Limb (tissue), 2 donors: ENCODE data around the gene C5orf22.
"Not testable (repeated sequence)": the region's sequence is repeated elsewhere in the genome, so short reads cannot be mapped to it uniquely, and the experiment has no call there.

Source experiments
- DNase-seq, 2 donors: peaks; one replicate each; pipeline ENCODE4 v3.0.0-alpha.2; 2016; ENCODE audit errors: extremely low spot score in 2 of 2

C5orf22 gene

GRCh38 chr5:31553863-31554262 is 21.8 kb downstream of the C5orf22 start:
- DNase-seq = no peak

GRCh38 chr5:31554552-31554951 is 22.5 kb downstream of the C5orf22 start:
- DNase-seq = no peak

- DNase-seq = no peak
Observed at GRCh38 chr5:31556461-31556860, 24.4 kb downstream of the C5orf22 start.

GRCh38 chr5:31559942-31560341 is 27.8 kb downstream of the C5orf22 start:
- no peak for DNase-seq

- DNase-seq = no peak
Observed at GRCh38 chr5:31561946-31562345, 29.8 kb downstream of the C5orf22 start.

GRCh38 chr5:31563216-31563615 is 31.1 kb downstream of the C5orf22 start:
- no peak for DNase-seq

GRCh38 chr5:31566362-31566761 is 34.3 kb downstream of the C5orf22 start:
- not testable (repeated sequence) for DNase-seq

- no peak for DNase-seq
Observed at GRCh38 chr5:31568302-31568835, 36.3 kb downstream of the C5orf22 start.

- no peak for DNase-seq
Observed at GRCh38 chr5:31569068-31569467, 37.0 kb downstream of the C5orf22 start.

GRCh38 chr5:31573494-31574142 is 41.5 kb downstream of the C5orf22 start:
- DNase-seq = no peak

- DNase-seq = no peak
Observed at GRCh38 chr5:31574772-31575171, 42.7 kb downstream of the C5orf22 start.

GRCh38 chr5:31577438-31577837 is 45.3 kb downstream of the C5orf22 start:
- DNase-seq = no peak

- no peak for DNase-seq
Observed at GRCh38 chr5:31579558-31579957, 47.5 kb downstream of the C5orf22 start.

GRCh38 chr5:31581498-31582099 is 49.5 kb downstream of the C5orf22 start:
- peak in 1 of 2 donors; percentile 74 for DNase-seq

- no peak for DNase-seq
Observed at GRCh38 chr5:31583129-31583528, 51.0 kb downstream of the C5orf22 start.

GRCh38 chr5:31585166-31585894 is 53.2 kb downstream of the C5orf22 start:
- no peak for DNase-seq

- DNase-seq = no peak
Observed at GRCh38 chr5:31585895-31586270, 53.8 kb downstream of the C5orf22 start.

- DNase-seq = no peak
Observed at GRCh38 chr5:31587546-31587945, 55.4 kb downstream of the C5orf22 start.

GRCh38 chr5:31593665-31594064 is 61.6 kb downstream of the C5orf22 start:
- DNase-seq = no peak

- no peak for DNase-seq
Observed at GRCh38 chr5:31596354-31596753, 64.3 kb downstream of the C5orf22 start.

GRCh38 chr5:31598640-31599611 is 66.8 kb downstream of the C5orf22 start:
- DNase-seq = no peak
